ENCODE measurements around the gene ZNF462.

DNA sequence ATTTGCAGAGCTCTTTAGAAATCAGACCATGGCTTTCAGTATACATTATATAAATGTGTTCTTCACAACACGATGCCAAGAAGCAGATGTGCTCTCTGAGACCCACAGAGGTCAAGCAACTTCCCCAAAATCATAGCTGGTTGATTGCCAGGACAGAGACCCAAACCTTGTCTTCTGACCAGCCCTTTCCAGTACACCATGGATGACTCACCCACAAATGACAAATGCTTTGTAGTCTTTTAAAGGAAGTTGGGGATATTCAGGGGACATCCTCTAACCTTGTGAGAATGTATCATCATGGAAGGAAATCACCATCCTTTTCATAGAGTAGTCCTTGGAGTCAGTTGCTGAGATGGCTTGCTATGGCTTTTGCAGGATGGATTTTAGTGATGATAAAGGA lies 30.1 kb downstream of the ZNF462 start:
- TF ChIP-seq GATA2 (IDR thresholded peaks at IDR 0.05; ENCODE audit: low read depth, low read length) = no peak
- no peak for TF ChIP-seq GATA3 (IDR thresholded peaks at IDR 0.05; ENCODE audit: low read depth, low read length)
